NCI-H1092 (cell line): Measurements from ENCODE around the gene IL17RB.

ENCODE experiments used
- DNase-seq: peaks from one replicate; lab custom pipeline; 2025; lab: John Stamatoyannopoulos, UW

The IL17RB gene

GRCh38 chr3:53829605-53830004 lies 16.8 kb upstream of the IL17RB start:
- DNase-seq: no peak

- no peak for DNase-seq
Measured at GRCh38 chr3:53830944-53831343, 15.4 kb upstream of the IL17RB start.

- DNase-seq: no peak
Measured at GRCh38 chr3:53833053-53833645, 13.2 kb upstream of the IL17RB start.

- no peak for DNase-seq
Measured at GRCh38 chr3:53833700-53834099, 12.7 kb upstream of the IL17RB start.

- DNase-seq: no peak
Measured at GRCh38 chr3:53834429-53835095, 11.8 kb upstream of the IL17RB start.

- DNase-seq: no peak
Measured at GRCh38 chr3:53835257-53835656, 11.1 kb upstream of the IL17RB start.

GRCh38 chr3:53836084-53836872 lies 10.1 kb upstream of the IL17RB start:
- DNase-seq: no peak

- no peak for DNase-seq
Measured at GRCh38 chr3:53837331-53837730, 9.0 kb upstream of the IL17RB start.

GRCh38 chr3:53841296-53841695 lies 5.1 kb upstream of the IL17RB start:
- DNase-seq: no peak

- peak; percentile 7 for DNase-seq
Measured at GRCh38 chr3:53842436-53843194, 3.8 kb upstream of the IL17RB start.

GRCh38 chr3:53843195-53844177 lies 2.9 kb upstream of the IL17RB start:
- no peak for DNase-seq

GRCh38 chr3:53844262-53845102 lies 1.9 kb upstream of the IL17RB start:
- DNase-seq: no peak

- no peak for DNase-seq
Measured at GRCh38 chr3:53845103-53845880, 1.1 kb upstream of the IL17RB start.

GRCh38 chr3:53845881-53846133 lies 561 bp upstream of the IL17RB start:
- DNase-seq: no peak

GRCh38 chr3:53846851-53847155 lies 435 bp downstream of the IL17RB start:
- no peak for DNase-seq

GRCh38 chr3:53849916-53850315 lies 3.5 kb downstream of the IL17RB start:
- no peak for DNase-seq

GRCh38 chr3:53850895-53851294 lies 4.5 kb downstream of the IL17RB start:
- no peak for DNase-seq

GRCh38 chr3:53856964-53857363 lies 10.6 kb downstream of the IL17RB start:
- DNase-seq: no peak

GRCh38 chr3:53858096-53858741 lies 11.9 kb downstream of the IL17RB start:
- DNase-seq: no peak

GRCh38 chr3:53859178-53859577 lies 12.8 kb downstream of the IL17RB start:
- no peak for DNase-seq
